A549 (cell line): ENCODE measurements around the gene PARP6. TPM values are rescaled to one million over a fixed set of nuclear protein-coding genes. Genes with fewer than 3 reads are reported as not detected.

ENCODE experiments used
- ATAC-seq, 2 experiments: fragments of 200-7000 bp in 1 of 2; fragments of >200 bp in 1 of 2; cut with Nextera tagmentation in 1 of 2; cut with Tn5 transposase in 1 of 2; 3 replicates each; pipeline versions ENCODE4 v1.8.0 to v1.9.1; 2018 to 2020; ENCODE audit warnings: mild to moderate bottlenecking in 1 of 2, moderate library complexity in 1 of 2
- CTCF ChIA-PET: fragments of 300-600 bp; sonication (Branson Sonifier 250); formaldehyde crosslinking; extraction: SDS; loops from one replicate; lab custom pipeline; 2021; ENCODE audit warnings: antibody characterized with exemption, inconsistent platforms; lab: Yijun Ruan, JAX
- POLR2A ChIA-PET: fragments of 350-600 bp; formaldehyde crosslinking; extraction: SDS; loops from one replicate; lab custom pipeline; 2021; ENCODE audit warnings: antibody characterized with exemption, inconsistent platforms; lab: Yijun Ruan, JAX
- DNase-seq, 2 experiments: peaks; one replicate each; pipeline versions ENCODE4 v3.0.0 to v3.0.0-alpha.2; 2011 to 2016; ENCODE audit warnings: low read depth in 1 of 2, low spot score in 1 of 2
- FAIRE-seq: peaks from 2 replicates; lab custom pipeline; 2011; peaks lifted over from hg19 to GRCh38; lab: Jason Lieb, UNC
- H3K27ac ChIP-seq, 2 experiments: fragments of >200 bp; sonication (Bioruptor Twin); formaldehyde crosslinking; 3 replicates each; pipeline ENCODE4 v1.5.1; 2016 to 2017
- H3K4me1 ChIP-seq: fragments of >200 bp; sonication (Bioruptor Twin); formaldehyde crosslinking; 3 replicates; pipeline ENCODE4 v1.6.1; 2016
- H3K4me2 ChIP-seq: fragments of >200 bp; sonication (Bioruptor Twin); formaldehyde crosslinking; 3 replicates; pipeline ENCODE4 v1.6.1; 2016
- H3K4me3 ChIP-seq: fragments of >200 bp; sonication (Bioruptor Twin); formaldehyde crosslinking; 3 replicates; pipeline ENCODE4 v1.5.1; 2016
- H3K9me3 ChIP-seq: fragments of >200 bp; sonication (Bioruptor Twin); formaldehyde crosslinking; 3 replicates; pipeline ENCODE4 v1.6.1; 2016
- CHD2 ChIP-seq: fragments of 150-350 bp; IDR thresholded peaks from 2 replicates; pipeline ENCODE4 v1.6.1; 2014; ENCODE audit warnings: low read length; ENCODE audit not compliant: partially characterized antibody
- CHD4 ChIP-seq: fragments of 200-600 bp; sonication (generic); IDR thresholded peaks from 2 replicates; pipeline ENCODE4 v1.6.1; 2016; ENCODE audit warnings: antibody characterized with exemption, mild to moderate bottlenecking, borderline replicate concordance
- EHF ChIP-seq: fragments of 250-450 bp; sonication (Bioruptor Pico); IDR thresholded peaks from 2 replicates; pipeline ENCODE4 v1.5.0; 2020; ENCODE audit warnings: mild to moderate bottlenecking
- EHMT2 ChIP-seq: fragments of 200-600 bp; sonication (generic); IDR thresholded peaks from 2 replicates; pipeline ENCODE4 v1.6.1; 2016; ENCODE audit warnings: antibody characterized with exemption, low read depth, mild to moderate bottlenecking, moderate library complexity
- FOXS1 ChIP-seq: fragments of 250-450 bp; sonication (Bioruptor Pico); IDR thresholded peaks from 2 replicates; pipeline ENCODE4 v1.5.0; 2020; ENCODE audit warnings: mild to moderate bottlenecking, moderate library complexity
- HDAC2 ChIP-seq: fragments of 200-600 bp; sonication (generic); IDR thresholded peaks from 2 replicates; pipeline ENCODE4 v1.6.1; 2016
- HOXB13 ChIP-seq: fragments of 250-450 bp; sonication (Bioruptor Pico); IDR thresholded peaks from 2 replicates; pipeline ENCODE4 v1.5.0; 2020; ENCODE audit warnings: low read depth, mild to moderate bottlenecking, moderate library complexity
- HOXB5 ChIP-seq: fragments of 250-450 bp; sonication (Bioruptor Pico); IDR thresholded peaks from 2 replicates; pipeline ENCODE4 v1.5.0; 2020; ENCODE audit warnings: mild to moderate bottlenecking, moderate library complexity
- KDM5A ChIP-seq: fragments of 200-600 bp; sonication (generic); IDR thresholded peaks from 2 replicates; pipeline ENCODE4 v1.6.1; 2016; ENCODE audit warnings: antibody characterized with exemption, mild to moderate bottlenecking
- MAX ChIP-seq: IDR thresholded peaks from 2 replicates; pipeline ENCODE4 v1.6.1; 2012
- NFE2L2 ChIP-seq: fragments of 150-350 bp; conservative IDR thresholded peaks from 2 replicates; pipeline ENCODE4 v1.6.1; 2014; ENCODE audit warnings: low read length
- NPAS2 ChIP-seq: fragments of 250-450 bp; sonication (Bioruptor Pico); IDR thresholded peaks from 2 replicates; pipeline ENCODE4 v1.8.0; 2022; ENCODE audit warnings: mild to moderate bottlenecking, moderate library complexity, borderline replicate concordance
- NR3C1 ChIP-seq: fragments of >200 bp; sonication (Bioruptor Twin); formaldehyde crosslinking; IDR thresholded peaks from 3 replicates; pipeline ENCODE4 v1.6.1; 2017
- PHF8 ChIP-seq: fragments of 200-600 bp; sonication (generic); IDR thresholded peaks from 2 replicates; pipeline ENCODE4 v1.6.1; 2016; ENCODE audit warnings: low read depth, mild to moderate bottlenecking, antibody characterized with exemption, moderate library complexity, borderline replicate concordance
- POLR2A ChIP-seq: IDR thresholded peaks from 2 replicates; pipeline ENCODE4 v1.6.1; 2012; ENCODE audit warnings: mild to moderate bottlenecking, low read length
- RARB ChIP-seq: fragments of 250-450 bp; sonication (Bioruptor Pico); IDR thresholded peaks from 2 replicates; pipeline ENCODE4 v1.8.0; 2021; ENCODE audit warnings: mild to moderate bottlenecking, moderate library complexity
- REST ChIP-seq: fragments of 200-600 bp; sonication (generic); IDR thresholded peaks from 2 replicates; pipeline ENCODE4 v1.6.1; 2016; ENCODE audit warnings: antibody characterized with exemption, mild to moderate bottlenecking, moderate library complexity
- RFX5 ChIP-seq: fragments of 450-650 bp; IDR thresholded peaks from 2 replicates; pipeline ENCODE4 v1.7.1; 2014; ENCODE audit warnings: antibody characterized with exemption, mild to moderate bottlenecking, moderate library complexity
- TFCP2L1 ChIP-seq: fragments of 250-450 bp; sonication (Bioruptor Pico); IDR thresholded peaks from 2 replicates; pipeline ENCODE4 v1.5.0; 2021; ENCODE audit warnings: mild to moderate bottlenecking
- ZFP36 ChIP-seq: fragments of 450-650 bp; IDR thresholded peaks from 2 replicates; pipeline ENCODE4 v1.6.1; 2014; ENCODE audit warnings: borderline replicate concordance; ENCODE audit not compliant: partially characterized antibody
- ZNF302 ChIP-seq: fragments of 250-450 bp; sonication (Bioruptor Pico); IDR thresholded peaks from 2 replicates; pipeline ENCODE4 v1.9.0; 2021; ENCODE audit warnings: inconsistent platforms, mild to moderate bottlenecking, moderate library complexity
- ZSCAN20 ChIP-seq: fragments of 250-450 bp; sonication (Bioruptor Pico); IDR thresholded peaks from 2 replicates; pipeline ENCODE4 v1.8.0; 2022; ENCODE audit warnings: mild to moderate bottlenecking, moderate library complexity
- WGBS: methylation state at CpG from one replicate; pipeline ENCODE4 v1.1.6; 2017; ENCODE audit errors: missing lambda C conversion rate; 5-methylcytosine and 5-hydroxymethylcytosine counted together
- polyA plus RNA-seq, 4 experiments: library from polyadenylated mRNA; depleted of rRNA in 3 of 4; stranded (reverse); fragments of >200 nt; fragmentation: RNase III in 1 of 4; extraction: RNeasy Plus Mini Kit Qiagen cat#74134 plus additional on column Dnase treatment in 1 of 4; gene quantifications; 2 replicates in 3 of 4; 3 replicates in 1 of 4; pipeline ENCODE4 v1.2.3, GENCODE V29; 2011 to 2017
- TF ChIP-seq, protein P1 (sequence below): IDR thresholded peaks from 2 replicates; pipeline ENCODE4 v1.6.1; 2012; ENCODE audit warnings: low read depth, borderline replicate concordance
- TF ChIP-seq, protein P2 (sequence below): fragments of 250-450 bp; sonication (Bioruptor Pico); IDR thresholded peaks from 2 replicates; pipeline ENCODE4 v1.5.0; 2020; ENCODE audit warnings: low read depth, mild to moderate bottlenecking, moderate library complexity
- TF ChIP-seq, protein P3 (sequence below): fragments of >200 bp; sonication (Bioruptor Twin); formaldehyde crosslinking; IDR thresholded peaks from 3 replicates; pipeline ENCODE4 v1.5.1; 2016
- TF ChIP-seq, protein P4 (sequence below): fragments of 450-650 bp; IDR thresholded peaks from 2 replicates; pipeline ENCODE4 v1.6.1; 2014; ENCODE audit warnings: antibody characterized with exemption

The PARP6 gene
- polyA plus RNA-seq, 2 of the 4 experiments (the other 2 are of a cell fraction): 78.0 to 167 TPM

DNA sequence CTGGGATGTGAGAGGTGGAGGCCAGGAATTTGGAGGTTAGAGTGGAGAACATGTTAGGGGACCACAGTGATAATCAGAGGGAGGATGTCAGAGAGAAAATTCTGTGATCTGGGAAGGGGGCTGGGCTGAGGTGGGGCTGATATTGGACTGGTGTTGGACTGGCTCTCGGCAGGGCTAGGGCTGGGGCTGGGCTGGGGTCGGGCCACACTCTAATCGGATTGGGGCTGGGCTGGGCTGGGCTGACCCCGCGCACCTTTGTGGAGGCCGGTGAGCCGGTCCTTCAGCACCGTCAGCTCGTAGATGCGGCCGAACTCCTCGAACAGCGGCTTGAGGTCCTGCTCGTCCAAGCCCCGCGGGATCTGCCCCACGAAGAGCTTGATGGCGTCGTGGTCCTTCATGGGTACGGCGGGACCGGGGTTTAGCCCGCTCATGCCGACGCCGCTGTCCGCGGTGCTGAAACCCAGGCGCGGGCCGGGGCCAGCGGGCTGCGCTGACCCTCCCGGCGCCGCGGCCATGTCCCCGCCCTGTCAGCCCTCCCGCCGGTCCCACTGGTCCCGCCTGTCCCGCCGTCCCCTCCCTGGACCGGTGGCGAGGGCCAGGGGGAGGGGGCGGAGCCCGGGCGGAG is 47.1 kb upstream of the PARP6 start:
- FAIRE-seq (no peak), DNase-seq (peak; percentile 62 to 82), ATAC-seq (peak; percentile 81 to 90)
- CTCF ChIA-PET: interaction anchor here (0.7 to 1.4 kb wide), 3 partner anchors 9 to 34 kb away, joined by 3 to 4 read pairs (median 3); no protein-coding TSS in a partner anchor
- POLR2A ChIA-PET: interaction anchor here (1.0 kb wide), 1 partner anchor 20 kb away, joined by 3 read pairs; no protein-coding TSS in a partner anchor
- Histone ChIP-seq H3K4me3 (peak overlapping the region; percentile 64), H3K4me2 (peak overlapping the region; percentile 91), H3K9me3 (peaks cover 11% of the 10 kb centered on the region; the same call in 2 of the 3 replicates), H3K27ac (peak overlapping the region in 1 of 2 experiments; percentile 68; a peak in 3 of 6 replicates), H3K4me1 (no peaks in the 10 kb centered on the region)
- 30% methylated on average over 15 of the region's 48 CpGs for WGBS
- TF ChIP-seq FOXS1 (CRISPR knock-in tag) (peak; percentile 54; the same call in 1 of the 2 replicates), RARB (CRISPR knock-in tag) (no peak), CHD4 (no peak), ZNF302 (CRISPR knock-in tag) (no peak), HOXB13 (CRISPR knock-in tag) (peak; percentile 79; the same call in 1 of the 2 replicates), EHF (no peak), PHF8 (no peak), ZSCAN20 (CRISPR knock-in tag) (peak; percentile 66; the same call in 1 of the 2 replicates), CHD2 (no peak), TFCP2L1 (0 out of 2 replicates have a peak, but pooled peaks have one; percentile 46), NFE2L2 (no peak), REST (peak; percentile 92), NPAS2 (no peak), KDM5A (no peak), MAX (peak; percentile 90), HOXB5 (peak; percentile 72; the same call in 1 of the 2 replicates), RFX5 (no peak), NR3C1 (no peak), ZFP36 (no peak), EHMT2 (peak; percentile 75), HDAC2 (no peak), POLR2A (no peak)
- TF ChIP-seq, protein P1, sequence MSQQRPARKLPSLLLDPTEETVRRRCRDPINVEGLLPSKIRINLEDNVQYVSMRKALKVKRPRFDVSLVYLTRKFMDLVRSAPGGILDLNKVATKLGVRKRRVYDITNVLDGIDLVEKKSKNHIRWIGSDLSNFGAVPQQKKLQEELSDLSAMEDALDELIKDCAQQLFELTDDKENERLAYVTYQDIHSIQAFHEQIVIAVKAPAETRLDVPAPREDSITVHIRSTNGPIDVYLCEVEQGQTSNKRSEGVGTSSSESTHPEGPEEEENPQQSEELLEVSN: peak; percentile 92
- TF ChIP-seq, protein P2, sequence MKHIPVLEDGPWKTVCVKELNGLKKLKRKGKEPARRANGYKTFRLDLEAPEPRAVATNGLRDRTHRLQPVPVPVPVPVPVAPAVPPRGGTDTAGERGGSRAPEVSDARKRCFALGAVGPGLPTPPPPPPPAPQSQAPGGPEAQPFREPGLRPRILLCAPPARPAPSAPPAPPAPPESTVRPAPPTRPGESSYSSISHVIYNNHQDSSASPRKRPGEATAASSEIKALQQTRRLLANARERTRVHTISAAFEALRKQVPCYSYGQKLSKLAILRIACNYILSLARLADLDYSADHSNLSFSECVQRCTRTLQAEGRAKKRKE (CRISPR knock-in tag): peak; percentile 31; the same call in 1 of the 2 replicates
- TF ChIP-seq, protein P3, sequence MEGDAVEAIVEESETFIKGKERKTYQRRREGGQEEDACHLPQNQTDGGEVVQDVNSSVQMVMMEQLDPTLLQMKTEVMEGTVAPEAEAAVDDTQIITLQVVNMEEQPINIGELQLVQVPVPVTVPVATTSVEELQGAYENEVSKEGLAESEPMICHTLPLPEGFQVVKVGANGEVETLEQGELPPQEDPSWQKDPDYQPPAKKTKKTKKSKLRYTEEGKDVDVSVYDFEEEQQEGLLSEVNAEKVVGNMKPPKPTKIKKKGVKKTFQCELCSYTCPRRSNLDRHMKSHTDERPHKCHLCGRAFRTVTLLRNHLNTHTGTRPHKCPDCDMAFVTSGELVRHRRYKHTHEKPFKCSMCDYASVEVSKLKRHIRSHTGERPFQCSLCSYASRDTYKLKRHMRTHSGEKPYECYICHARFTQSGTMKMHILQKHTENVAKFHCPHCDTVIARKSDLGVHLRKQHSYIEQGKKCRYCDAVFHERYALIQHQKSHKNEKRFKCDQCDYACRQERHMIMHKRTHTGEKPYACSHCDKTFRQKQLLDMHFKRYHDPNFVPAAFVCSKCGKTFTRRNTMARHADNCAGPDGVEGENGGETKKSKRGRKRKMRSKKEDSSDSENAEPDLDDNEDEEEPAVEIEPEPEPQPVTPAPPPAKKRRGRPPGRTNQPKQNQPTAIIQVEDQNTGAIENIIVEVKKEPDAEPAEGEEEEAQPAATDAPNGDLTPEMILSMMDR: no peak
- TF ChIP-seq, protein P4, sequence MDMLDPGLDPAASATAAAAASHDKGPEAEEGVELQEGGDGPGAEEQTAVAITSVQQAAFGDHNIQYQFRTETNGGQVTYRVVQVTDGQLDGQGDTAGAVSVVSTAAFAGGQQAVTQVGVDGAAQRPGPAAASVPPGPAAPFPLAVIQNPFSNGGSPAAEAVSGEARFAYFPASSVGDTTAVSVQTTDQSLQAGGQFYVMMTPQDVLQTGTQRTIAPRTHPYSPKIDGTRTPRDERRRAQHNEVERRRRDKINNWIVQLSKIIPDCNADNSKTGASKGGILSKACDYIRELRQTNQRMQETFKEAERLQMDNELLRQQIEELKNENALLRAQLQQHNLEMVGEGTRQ: no peak
